ENCODE measurements around the gene AMN1.

The AMN1 gene

GRCh38 chr12:31634620-31635019 lies 94.2 kb downstream of the AMN1 start:
- Histone ChIP-seq H4K20me1 (ENCODE audit: insufficient read depth, low read length) (no peaks in the 10 kb centered on the region), H3K4me2 (ENCODE audit: low read depth, low read length) (no peak overlapping the region), H2AFZ (ENCODE audit: low read length) (no peak overlapping the region), H3K36me3 (replicated peaks; ENCODE audit: insufficient read depth, low read length) (no peaks in the 10 kb centered on the region), H3K9me2 (replicated peaks; ENCODE audit: insufficient read depth, low read length) (no peaks in the 10 kb centered on the region), H3K4me1 (ENCODE audit: low read length) (no peaks in the 10 kb centered on the region), H3K27ac (ENCODE audit: low read length) (no peak overlapping the region), H3K9ac (ENCODE audit: low read length) (no peak overlapping the region), H3F3A (ENCODE audit: insufficient read depth, low read length) (no peaks in the 10 kb centered on the region), H3K27me3 (replicated peaks; ENCODE audit: insufficient read depth, low read length) (no peaks in the 10 kb centered on the region), H3K4me3 (ENCODE audit: low read length) (no peak overlapping the region), H3K9me3 (replicated peaks; ENCODE audit: insufficient read depth, low read length) (no peaks in the 10 kb centered on the region), H3K79me2 (ENCODE audit: low read length) (no peaks in the 10 kb centered on the region)
- DNase-seq: no peak
- TF ChIP-seq, protein P1, sequence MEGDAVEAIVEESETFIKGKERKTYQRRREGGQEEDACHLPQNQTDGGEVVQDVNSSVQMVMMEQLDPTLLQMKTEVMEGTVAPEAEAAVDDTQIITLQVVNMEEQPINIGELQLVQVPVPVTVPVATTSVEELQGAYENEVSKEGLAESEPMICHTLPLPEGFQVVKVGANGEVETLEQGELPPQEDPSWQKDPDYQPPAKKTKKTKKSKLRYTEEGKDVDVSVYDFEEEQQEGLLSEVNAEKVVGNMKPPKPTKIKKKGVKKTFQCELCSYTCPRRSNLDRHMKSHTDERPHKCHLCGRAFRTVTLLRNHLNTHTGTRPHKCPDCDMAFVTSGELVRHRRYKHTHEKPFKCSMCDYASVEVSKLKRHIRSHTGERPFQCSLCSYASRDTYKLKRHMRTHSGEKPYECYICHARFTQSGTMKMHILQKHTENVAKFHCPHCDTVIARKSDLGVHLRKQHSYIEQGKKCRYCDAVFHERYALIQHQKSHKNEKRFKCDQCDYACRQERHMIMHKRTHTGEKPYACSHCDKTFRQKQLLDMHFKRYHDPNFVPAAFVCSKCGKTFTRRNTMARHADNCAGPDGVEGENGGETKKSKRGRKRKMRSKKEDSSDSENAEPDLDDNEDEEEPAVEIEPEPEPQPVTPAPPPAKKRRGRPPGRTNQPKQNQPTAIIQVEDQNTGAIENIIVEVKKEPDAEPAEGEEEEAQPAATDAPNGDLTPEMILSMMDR (IDR thresholded peaks at IDR 0.05; ENCODE audit: low read length): no peak
- TF ChIP-seq EZH2phosphoT487 (IDR thresholded peaks at IDR 0.05; ENCODE audit: low read length) (no peak), EZH2 (optimal IDR thresholded peaks at IDR 0.05; ENCODE audit: low read depth, low read length) (no peak)

GRCh38 chr12:31633464-31633863 lies 95.4 kb downstream of the AMN1 start:
- Histone ChIP-seq H3K4me2 (ENCODE audit: low read depth, low read length) (no peak overlapping the region), H3K4me1 (ENCODE audit: low read length) (no peaks in the 10 kb centered on the region), H3K27ac (ENCODE audit: low read length) (no peak overlapping the region), H3K79me2 (ENCODE audit: low read length) (no peaks in the 10 kb centered on the region), H3K36me3 (replicated peaks; ENCODE audit: insufficient read depth, low read length) (no peaks in the 10 kb centered on the region), H3F3A (ENCODE audit: insufficient read depth, low read length) (no peaks in the 10 kb centered on the region), H4K20me1 (ENCODE audit: insufficient read depth, low read length) (no peaks in the 10 kb centered on the region), H2AFZ (ENCODE audit: low read length) (no peak overlapping the region), H3K9ac (ENCODE audit: low read length) (no peak overlapping the region), H3K27me3 (replicated peaks; ENCODE audit: insufficient read depth, low read length) (no peaks in the 10 kb centered on the region), H3K4me3 (ENCODE audit: low read length) (no peak overlapping the region), H3K9me2 (replicated peaks; ENCODE audit: insufficient read depth, low read length) (no peaks in the 10 kb centered on the region), H3K9me3 (replicated peaks; ENCODE audit: insufficient read depth, low read length) (no peaks in the 10 kb centered on the region)
- DNase-seq: no peak
- TF ChIP-seq EZH2 (optimal IDR thresholded peaks at IDR 0.05; ENCODE audit: low read depth, low read length) (no peak), EZH2phosphoT487 (IDR thresholded peaks at IDR 0.05; ENCODE audit: low read length) (no peak)
- TF ChIP-seq, protein P1 (IDR thresholded peaks at IDR 0.05; ENCODE audit: low read length): no peak

DNA sequence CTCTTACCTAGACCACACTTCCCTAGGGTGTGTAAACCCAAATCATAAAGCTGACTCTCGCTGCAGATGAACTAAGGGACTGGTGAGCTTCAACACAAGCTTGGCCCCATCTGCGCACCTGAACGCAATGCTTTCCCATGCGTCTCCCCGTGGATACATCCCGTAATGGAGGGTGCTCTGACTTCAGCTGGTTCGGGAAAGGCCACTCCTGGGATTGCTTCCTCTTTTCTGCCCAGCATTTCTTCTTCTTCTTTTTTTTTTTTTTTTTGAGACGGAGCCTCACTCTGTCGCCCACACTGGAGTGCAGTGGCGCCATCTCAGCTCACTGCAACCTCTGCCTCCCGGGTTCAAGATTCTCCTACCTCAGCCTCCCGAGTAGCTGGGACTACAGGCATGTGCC lies 97.0 kb downstream of the AMN1 start:
- Histone ChIP-seq H3K36me3 (replicated peaks; ENCODE audit: insufficient read depth, low read length) (no peaks in the 10 kb centered on the region), H3K79me2 (ENCODE audit: low read length) (no peaks in the 10 kb centered on the region), H3K4me2 (ENCODE audit: low read depth, low read length) (no peak overlapping the region), H3K9ac (ENCODE audit: low read length) (no peak overlapping the region), H3K9me2 (replicated peaks; ENCODE audit: insufficient read depth, low read length) (no peaks in the 10 kb centered on the region), H3F3A (ENCODE audit: insufficient read depth, low read length) (no peaks in the 10 kb centered on the region), H3K27me3 (replicated peaks; ENCODE audit: insufficient read depth, low read length) (no peaks in the 10 kb centered on the region), H3K4me1 (ENCODE audit: low read length) (no peaks in the 10 kb centered on the region), H3K9me3 (replicated peaks; ENCODE audit: insufficient read depth, low read length) (no peaks in the 10 kb centered on the region), H3K27ac (ENCODE audit: low read length) (no peak overlapping the region), H4K20me1 (ENCODE audit: insufficient read depth, low read length) (no peaks in the 10 kb centered on the region), H2AFZ (ENCODE audit: low read length) (no peak overlapping the region), H3K4me3 (ENCODE audit: low read length) (no peak overlapping the region)
- no peak for DNase-seq
- TF ChIP-seq, protein P1 (IDR thresholded peaks at IDR 0.05; ENCODE audit: low read length): no peak
- TF ChIP-seq EZH2phosphoT487 (IDR thresholded peaks at IDR 0.05; ENCODE audit: low read length) (no peak), EZH2 (optimal IDR thresholded peaks at IDR 0.05; ENCODE audit: low read depth, low read length) (no peak)
